DOHH2 (cell line): ENCODE measurements around the gene MAPK11.

Experiments used
- CTCF ChIP-seq: fragments of 200-600 bp; sonication (generic); IDR thresholded peaks from one replicate; pipeline ENCODE4 v1.5.1; 2014; ENCODE audit warnings: antibody characterized with exemption, mild to moderate bottlenecking, low read depth, low read length; ENCODE audit not compliant: poor library complexity, severe bottlenecking
- EZH2phosphoT487 ChIP-seq: fragments of 200-600 bp; sonication (generic); IDR thresholded peaks from 2 replicates; pipeline ENCODE4 v1.6.1; 2017; ENCODE audit warnings: borderline replicate concordance, mild to moderate bottlenecking, antibody characterized with exemption, low read length, moderate library complexity, mixed read lengths

- TF ChIP-seq CTCF (no peak), EZH2phosphoT487 (no peak)
Measured at GRCh38 chr22:50285568-50286229, 15.5 kb upstream of the MAPK11 start.
